Fibroblast of lung (primary cell): Measurements from ENCODE around the gene CCDC30. TPM values are rescaled to one million over a fixed set of nuclear protein-coding genes. Genes with fewer than 3 reads are reported as not detected.

Experiments used
- DNase-seq, 2 donors: peaks; one replicate each; pipeline versions ENCODE4 v3.0.0 to v3.0.0-alpha.2; 2010; ENCODE audit warnings: low read depth in 2 of 2
- H2AFZ ChIP-seq: 2 replicates; pipeline ENCODE4 v1.5.1; 2012; ENCODE audit warnings: low read length, control low read depth, inconsistent platforms
- H3K27ac ChIP-seq: 2 replicates; pipeline ENCODE4 v1.5.1; 2011; ENCODE audit warnings: low read length, control low read depth; ENCODE audit not compliant: insufficient read depth
- H3K27me3 ChIP-seq: 2 replicates; pipeline ENCODE4 v1.5.1; 2011; ENCODE audit warnings: mild to moderate bottlenecking, low read length; ENCODE audit not compliant: control insufficient read depth, insufficient read depth
- H3K36me3 ChIP-seq: 2 replicates; pipeline ENCODE4 v1.5.1; 2011; ENCODE audit warnings: low read length; ENCODE audit not compliant: control insufficient read depth, insufficient read depth
- H3K4me1 ChIP-seq: 2 replicates; pipeline ENCODE4 v1.5.1; 2011; ENCODE audit warnings: low read length; ENCODE audit not compliant: control insufficient read depth, insufficient read depth; ENCODE audit errors: extremely low read depth
- H3K4me2 ChIP-seq: 2 replicates; pipeline ENCODE4 v1.5.1; 2011; ENCODE audit warnings: low read length, control low read depth; ENCODE audit not compliant: insufficient read depth; ENCODE audit errors: extremely low read depth
- H3K4me3 ChIP-seq, 4 experiments: fragments of 200-600 bp in 1 of 4; sonication (generic) in 1 of 4; replicated peaks in 1 of 4; 2 replicates each; pipeline ENCODE4 v1.5.1; 2011 to 2016; ENCODE audit warnings: low read length in 4 of 4, low read depth in 3 of 4, mild to moderate bottlenecking in 3 of 4, control low read depth in 2 of 4, inconsistent platforms in 1 of 4, mixed read lengths in 1 of 4; ENCODE audit not compliant: insufficient read depth in 1 of 4; ENCODE audit errors: control extremely low read depth in 1 of 4
- H3K79me2 ChIP-seq: 2 replicates; pipeline ENCODE4 v1.5.1; 2012; ENCODE audit warnings: mild to moderate bottlenecking, low read length, inconsistent platforms; ENCODE audit not compliant: control insufficient read depth, insufficient read depth
- H3K9ac ChIP-seq: 2 replicates; pipeline ENCODE4 v1.5.1; 2011; ENCODE audit warnings: mild to moderate bottlenecking, low read length, control low read depth; ENCODE audit not compliant: insufficient read depth
- H3K9me3 ChIP-seq: 2 replicates; pipeline ENCODE4 v1.5.1; 2012; ENCODE audit warnings: low read depth, low read length; ENCODE audit not compliant: control insufficient read depth, insufficient read depth
- H4K20me1 ChIP-seq: 2 replicates; pipeline ENCODE4 v1.5.1; 2011; ENCODE audit warnings: low read length; ENCODE audit not compliant: control insufficient read depth, insufficient read depth; ENCODE audit errors: extremely low read depth
- EZH2 ChIP-seq: IDR thresholded peaks from 2 replicates; pipeline ENCODE4 v1.5.1; 2012; ENCODE audit warnings: low read length, control low read depth, mild to moderate bottlenecking; ENCODE audit errors: missing control alignments
- polyA plus RNA-seq, 2 donors: library from polyadenylated mRNA; depleted of rRNA in 1 of 2; stranded (reverse) in 1 of 2; unstranded in 1 of 2; fragments of >200 nt; gene quantifications; 2 replicates each; pipeline ENCODE4 v1.2.1, GENCODE V29; 2011 to 2012; ENCODE audit warnings: missing spikeins in 1 of 2
- total RNA-seq: library from RNA; depleted of rRNA; stranded (reverse); fragments of >200 nt; gene quantifications from 2 replicates; pipeline ENCODE4 v1.2.1, GENCODE V29; 2014
- TF ChIP-seq, protein P1 (sequence below), 2 donors: IDR thresholded peaks in 1 of 2; conservative IDR thresholded peaks in 1 of 2; 1 replicate in 1 of 2; 2 replicates in 1 of 2; pipeline ENCODE4 v1.5.1; 2011 to 2012; ENCODE audit warnings: low read length in 2 of 2, control low read depth in 1 of 2, inconsistent platforms in 1 of 2, low read depth in 1 of 2, mild to moderate bottlenecking in 1 of 2

The CCDC30 gene
- total and polyA plus RNA-seq, 2 donors (not counting 1 experiment from before 2014, with no cell fraction given), result 0.56 to 1.3 TPM

DNA sequence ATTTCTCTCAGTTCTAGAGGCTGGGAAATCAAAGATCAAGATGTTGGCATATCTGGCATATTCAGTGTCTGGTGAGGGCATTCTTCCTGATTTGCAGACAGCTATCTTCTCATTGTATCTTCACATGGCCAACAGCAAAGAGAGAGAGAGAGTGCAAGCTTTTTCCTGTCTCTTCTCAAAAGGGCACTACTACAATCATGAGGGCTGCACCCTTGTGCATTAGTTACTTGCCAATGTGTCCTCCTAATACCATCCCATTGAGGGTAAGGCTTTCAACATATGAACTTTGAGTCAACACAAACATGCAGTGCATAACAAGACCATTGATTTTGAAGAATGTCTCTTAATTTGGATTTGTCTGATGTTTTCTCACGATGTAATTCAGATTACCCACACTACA lies 78.0 kb downstream of the CCDC30 start:
- Histone ChIP-seq H3K36me3 (no peaks in the 10 kb centered on the region), H3K27me3 (no peaks in the 10 kb centered on the region), H3K79me2 (no peaks in the 10 kb centered on the region), H2AFZ (no peak overlapping the region), H3K4me2 (no peak overlapping the region), H3K9ac (no peak overlapping the region), H3K27ac (no peak overlapping the region), H3K9me3 (no peaks in the 10 kb centered on the region), H3K4me1 (no peaks in the 10 kb centered on the region), H3K4me3 (no peak overlapping the region), H4K20me1 (no peaks in the 10 kb centered on the region)
- TF ChIP-seq, protein P1, sequence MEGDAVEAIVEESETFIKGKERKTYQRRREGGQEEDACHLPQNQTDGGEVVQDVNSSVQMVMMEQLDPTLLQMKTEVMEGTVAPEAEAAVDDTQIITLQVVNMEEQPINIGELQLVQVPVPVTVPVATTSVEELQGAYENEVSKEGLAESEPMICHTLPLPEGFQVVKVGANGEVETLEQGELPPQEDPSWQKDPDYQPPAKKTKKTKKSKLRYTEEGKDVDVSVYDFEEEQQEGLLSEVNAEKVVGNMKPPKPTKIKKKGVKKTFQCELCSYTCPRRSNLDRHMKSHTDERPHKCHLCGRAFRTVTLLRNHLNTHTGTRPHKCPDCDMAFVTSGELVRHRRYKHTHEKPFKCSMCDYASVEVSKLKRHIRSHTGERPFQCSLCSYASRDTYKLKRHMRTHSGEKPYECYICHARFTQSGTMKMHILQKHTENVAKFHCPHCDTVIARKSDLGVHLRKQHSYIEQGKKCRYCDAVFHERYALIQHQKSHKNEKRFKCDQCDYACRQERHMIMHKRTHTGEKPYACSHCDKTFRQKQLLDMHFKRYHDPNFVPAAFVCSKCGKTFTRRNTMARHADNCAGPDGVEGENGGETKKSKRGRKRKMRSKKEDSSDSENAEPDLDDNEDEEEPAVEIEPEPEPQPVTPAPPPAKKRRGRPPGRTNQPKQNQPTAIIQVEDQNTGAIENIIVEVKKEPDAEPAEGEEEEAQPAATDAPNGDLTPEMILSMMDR (conservative IDR thresholded peaks at IDR 0.05 in 1 of 2, IDR thresholded peaks at IDR 0.05 in 1 of 2; ENCODE audit: low read depth in 1 of 2, low read length in 2 of 2), result no peak
- TF ChIP-seq EZH2, result no peak
- DNase-seq, result no peak

DNA sequence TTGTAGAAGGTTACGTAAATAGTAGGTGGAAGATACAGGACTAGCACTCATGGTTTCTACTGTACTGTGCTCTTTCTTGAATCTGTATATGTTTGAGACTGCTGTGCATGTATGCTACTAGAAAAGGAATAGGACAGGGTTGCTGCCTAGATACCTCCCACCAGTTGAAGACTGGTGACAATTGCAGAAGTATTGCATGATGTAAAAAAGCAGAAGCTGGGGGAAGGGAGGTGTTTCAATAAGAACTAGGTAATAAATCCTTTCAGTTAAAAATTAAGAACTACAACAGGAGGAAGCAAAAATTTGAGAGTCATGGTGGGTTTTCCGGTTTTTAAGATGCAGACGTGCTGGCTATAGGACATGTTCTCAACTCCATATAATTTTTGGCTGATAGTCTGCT lies 88.1 kb downstream of the CCDC30 start:
- H3K4me2 ChIP-seq, result no peak overlapping the region

DNA sequence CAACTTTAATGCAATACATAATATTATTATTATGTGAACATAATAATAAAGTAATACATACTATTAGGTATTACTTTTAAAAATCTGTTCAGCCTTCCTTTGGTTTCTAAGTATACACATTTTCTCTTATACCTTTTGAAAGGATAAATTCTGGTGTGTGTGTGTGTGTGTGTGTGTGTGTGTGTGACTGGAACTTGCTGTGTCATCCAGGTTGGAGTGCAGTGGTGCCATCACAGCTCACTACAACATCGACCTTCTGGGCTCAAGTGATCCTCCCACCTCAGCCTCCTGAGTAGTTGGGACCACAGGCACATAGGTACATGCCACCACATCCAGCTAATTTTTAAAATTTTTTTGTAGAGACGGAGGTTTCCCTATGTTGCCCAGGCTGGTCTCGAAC lies 88.5 kb downstream of the CCDC30 start:
- no peaks in the 10 kb centered on the region for H4K20me1 ChIP-seq
- no peak overlapping the region for H2AFZ ChIP-seq
- no peak overlapping the region for H3K27ac ChIP-seq
- H3K9me3 ChIP-seq, result no peaks in the 10 kb centered on the region
- H3K4me3 ChIP-seq, result no peak overlapping the region
- no peak for DNase-seq
- no peaks in the 10 kb centered on the region for H3K4me1 ChIP-seq
- H3K36me3 ChIP-seq, result no peaks in the 10 kb centered on the region
- H3K27me3 ChIP-seq, result no peaks in the 10 kb centered on the region
- H3K9ac ChIP-seq, result no peak overlapping the region
- no peaks in the 10 kb centered on the region for H3K79me2 ChIP-seq
- H3K4me2 ChIP-seq, result no peak overlapping the region
- TF ChIP-seq EZH2, result no peak
- TF ChIP-seq, protein P1 (conservative IDR thresholded peaks at IDR 0.05 in 1 of 2, IDR thresholded peaks at IDR 0.05 in 1 of 2; ENCODE audit: low read depth in 1 of 2, low read length in 2 of 2), result no peak

More for the DNA sequence above, 88.1 kb downstream of the CCDC30 start:
- Histone ChIP-seq H3K36me3 (no peaks in the 10 kb centered on the region), H3K9me3 (no peaks in the 10 kb centered on the region), H3K9ac (no peak overlapping the region), H3K27me3 (no peaks in the 10 kb centered on the region), H3K79me2 (no peaks in the 10 kb centered on the region), H3K4me3 (no peak overlapping the region), H4K20me1 (no peaks in the 10 kb centered on the region), H3K4me1 (no peaks in the 10 kb centered on the region), H2AFZ (no peak overlapping the region), H3K27ac (no peak overlapping the region)
- DNase-seq, result no peak
- TF ChIP-seq, protein P1 (conservative IDR thresholded peaks at IDR 0.05 in 1 of 2, IDR thresholded peaks at IDR 0.05 in 1 of 2; ENCODE audit: low read depth in 1 of 2, low read length in 2 of 2), result no peak
- TF ChIP-seq EZH2, result no peak
